Fibroblast of pulmonary artery (primary cell): ENCODE measurements around the gene SETD7.

Source experiments
- DNase-seq: peaks from one replicate; pipeline ENCODE4 v3.0.0-alpha.2; 2010; ENCODE audit warnings: low read depth
- H3K4me3 ChIP-seq: replicated peaks from 2 replicates; pipeline ENCODE4 v1.5.1; 2011; ENCODE audit warnings: low read depth, mild to moderate bottlenecking, control low read depth, low read length, moderate library complexity
- TF ChIP-seq, protein P1 (sequence below): IDR thresholded peaks from 2 replicates; pipeline ENCODE4 v1.5.1; 2011; ENCODE audit warnings: mild to moderate bottlenecking, control low read depth, low read length, inconsistent platforms; ENCODE audit errors: missing control alignments

SETD7 gene

DNA sequence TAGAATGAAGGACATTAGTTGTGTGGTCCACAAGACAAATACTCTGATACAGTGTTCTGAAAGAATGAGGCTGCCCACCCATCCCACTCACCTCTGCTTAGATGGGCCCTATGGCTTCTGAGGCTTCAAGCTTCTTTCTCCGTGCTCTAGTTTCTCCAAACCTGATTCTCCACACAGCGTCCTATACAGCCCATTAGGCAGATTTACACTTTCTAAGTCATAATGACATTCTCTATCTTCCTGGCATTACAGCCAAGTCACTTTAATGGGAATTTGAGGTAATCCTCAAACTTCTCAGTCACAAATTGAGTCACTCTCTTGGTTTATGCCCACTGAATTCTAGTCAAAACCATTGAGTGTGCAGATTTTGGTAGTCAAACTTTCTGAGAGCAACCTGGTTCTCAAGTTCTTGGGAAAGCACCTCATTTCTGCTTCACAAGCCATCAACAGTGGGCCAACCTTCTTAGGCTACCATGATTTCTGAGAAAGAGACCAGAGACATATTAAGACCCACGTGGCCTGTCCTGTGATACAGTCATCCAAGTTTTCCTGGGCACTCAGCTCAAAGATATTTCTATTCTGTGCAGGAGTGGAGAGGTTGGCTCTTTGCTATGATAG, 6.2 kb upstream of the SETD7 start:
- no peak for DNase-seq
- TF ChIP-seq, protein P1, sequence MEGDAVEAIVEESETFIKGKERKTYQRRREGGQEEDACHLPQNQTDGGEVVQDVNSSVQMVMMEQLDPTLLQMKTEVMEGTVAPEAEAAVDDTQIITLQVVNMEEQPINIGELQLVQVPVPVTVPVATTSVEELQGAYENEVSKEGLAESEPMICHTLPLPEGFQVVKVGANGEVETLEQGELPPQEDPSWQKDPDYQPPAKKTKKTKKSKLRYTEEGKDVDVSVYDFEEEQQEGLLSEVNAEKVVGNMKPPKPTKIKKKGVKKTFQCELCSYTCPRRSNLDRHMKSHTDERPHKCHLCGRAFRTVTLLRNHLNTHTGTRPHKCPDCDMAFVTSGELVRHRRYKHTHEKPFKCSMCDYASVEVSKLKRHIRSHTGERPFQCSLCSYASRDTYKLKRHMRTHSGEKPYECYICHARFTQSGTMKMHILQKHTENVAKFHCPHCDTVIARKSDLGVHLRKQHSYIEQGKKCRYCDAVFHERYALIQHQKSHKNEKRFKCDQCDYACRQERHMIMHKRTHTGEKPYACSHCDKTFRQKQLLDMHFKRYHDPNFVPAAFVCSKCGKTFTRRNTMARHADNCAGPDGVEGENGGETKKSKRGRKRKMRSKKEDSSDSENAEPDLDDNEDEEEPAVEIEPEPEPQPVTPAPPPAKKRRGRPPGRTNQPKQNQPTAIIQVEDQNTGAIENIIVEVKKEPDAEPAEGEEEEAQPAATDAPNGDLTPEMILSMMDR: no peak
- H3K4me3 ChIP-seq: no peak overlapping the region

DNA sequence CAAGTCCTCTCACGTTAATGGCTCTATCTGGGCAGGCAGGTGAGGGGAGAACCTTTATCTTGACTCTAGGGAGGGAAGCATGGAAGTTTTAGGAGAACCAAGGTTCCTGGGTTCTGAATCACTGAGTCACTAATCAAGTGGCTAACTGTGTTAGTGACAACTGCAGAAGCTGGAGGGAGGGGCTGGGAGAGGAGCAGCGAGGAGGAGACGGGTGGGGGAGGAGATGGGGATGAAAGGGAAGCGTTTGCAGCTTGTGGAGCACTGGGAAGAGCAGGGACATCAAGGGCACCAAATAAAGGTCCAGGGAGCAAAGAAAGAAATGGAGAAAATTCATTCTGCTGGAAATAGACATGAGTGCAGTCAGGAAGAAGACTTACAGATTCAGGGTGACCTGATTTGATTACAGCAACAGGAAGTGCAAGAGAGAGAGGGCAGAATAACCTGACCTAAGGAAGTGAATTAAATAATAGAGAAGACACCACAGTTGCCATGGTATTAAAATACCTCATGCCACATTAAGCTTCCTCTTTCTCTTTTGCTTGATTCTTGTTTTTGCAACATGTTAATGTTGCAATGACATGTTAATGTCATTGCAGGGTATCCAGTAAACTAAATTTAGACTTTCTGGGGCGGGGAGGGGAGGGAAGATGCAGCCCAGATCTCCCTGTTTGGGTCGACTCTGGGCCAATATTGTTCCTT, 4.5 kb upstream of the SETD7 start:
- TF ChIP-seq, protein P1: no peak
- H3K4me3 ChIP-seq: no peak overlapping the region
- DNase-seq: peak; percentile 50

DNA sequence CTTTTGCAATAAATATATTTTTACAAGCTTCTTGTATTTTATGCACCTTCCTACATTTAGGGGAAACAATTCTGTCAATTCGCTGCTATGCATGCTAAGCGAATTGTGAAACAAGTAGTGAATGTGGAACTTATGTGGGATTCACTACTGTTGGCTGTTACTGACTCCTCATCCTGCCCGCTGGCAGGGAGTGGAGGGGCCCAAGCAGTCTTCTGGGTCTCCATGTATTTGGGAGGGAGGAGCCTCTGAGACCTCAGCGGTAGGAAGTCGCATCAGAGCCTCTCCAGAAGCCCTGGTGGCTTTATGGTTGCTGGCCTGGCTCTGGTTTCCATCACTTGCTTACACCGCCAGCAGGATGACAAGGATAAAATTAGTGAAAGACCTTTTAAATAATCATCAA, 3.7 kb upstream of the SETD7 start:
- TF ChIP-seq, protein P1: no peak
- no peak overlapping the region for H3K4me3 ChIP-seq
- DNase-seq: no peak

DNA sequence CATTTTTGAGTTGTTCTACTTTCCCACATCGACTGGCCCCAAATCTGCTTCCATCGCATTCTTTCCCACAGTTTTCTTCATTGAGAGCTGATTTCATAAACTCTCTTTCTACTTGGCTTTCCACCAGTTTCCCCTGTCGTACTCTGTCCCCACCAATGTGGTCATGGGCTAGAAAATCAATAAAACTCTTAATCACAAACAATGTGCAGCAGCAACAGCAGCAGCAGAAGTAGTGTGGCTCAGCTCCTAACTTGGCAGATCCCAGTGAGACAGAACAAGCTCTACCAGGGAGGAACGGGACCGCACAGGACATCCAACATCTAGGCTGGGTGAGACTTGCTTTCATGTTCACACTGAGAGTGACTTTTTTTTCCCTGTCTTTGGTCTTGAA, 3.1 kb upstream of the SETD7 start:
- no peak for DNase-seq
- no peak overlapping the region for H3K4me3 ChIP-seq
- TF ChIP-seq, protein P1: no peak

DNA sequence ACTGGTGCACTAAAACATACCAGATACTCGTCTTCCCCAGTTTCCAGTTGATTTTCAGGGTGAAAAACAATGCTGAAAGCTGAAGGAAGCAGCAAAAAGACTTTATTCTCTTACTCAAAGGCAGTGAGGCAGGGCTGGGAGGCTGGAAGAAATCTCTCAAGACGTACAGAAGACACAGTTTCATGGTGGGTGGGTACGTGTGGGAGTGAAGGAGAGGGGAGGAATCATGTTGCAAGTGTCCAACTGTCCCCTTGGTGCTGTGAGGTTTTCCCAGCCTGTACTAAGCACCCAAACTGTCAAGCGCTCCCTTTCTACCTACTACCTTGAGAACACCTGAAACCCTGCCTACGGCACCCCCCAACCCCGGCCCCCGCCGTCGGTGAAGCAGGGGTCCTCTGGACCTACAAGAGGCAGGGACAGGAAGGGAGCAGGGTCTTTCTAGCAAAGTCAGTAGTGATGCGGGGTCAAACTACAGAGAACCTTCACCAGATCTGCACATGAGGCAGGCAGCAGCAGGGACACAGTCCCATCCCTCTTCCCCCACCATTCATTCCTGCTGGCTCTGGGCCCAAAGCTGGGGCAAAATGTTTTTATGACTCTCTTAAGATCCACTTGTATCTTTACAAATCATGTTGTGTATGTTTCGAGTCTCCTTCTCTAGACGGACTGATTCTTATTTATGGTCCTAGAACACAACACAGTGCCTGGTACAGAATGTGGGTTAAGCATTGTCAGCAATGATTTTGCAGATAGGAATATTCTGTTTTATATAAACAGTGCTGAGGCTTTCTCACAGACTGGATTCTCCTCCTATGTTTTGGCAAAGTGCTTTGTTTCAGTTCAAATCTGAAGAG, 2.4 kb upstream of the SETD7 start:
- H3K4me3 ChIP-seq: no peak overlapping the region
- no peak for DNase-seq
- TF ChIP-seq, protein P1: no peak

DNA sequence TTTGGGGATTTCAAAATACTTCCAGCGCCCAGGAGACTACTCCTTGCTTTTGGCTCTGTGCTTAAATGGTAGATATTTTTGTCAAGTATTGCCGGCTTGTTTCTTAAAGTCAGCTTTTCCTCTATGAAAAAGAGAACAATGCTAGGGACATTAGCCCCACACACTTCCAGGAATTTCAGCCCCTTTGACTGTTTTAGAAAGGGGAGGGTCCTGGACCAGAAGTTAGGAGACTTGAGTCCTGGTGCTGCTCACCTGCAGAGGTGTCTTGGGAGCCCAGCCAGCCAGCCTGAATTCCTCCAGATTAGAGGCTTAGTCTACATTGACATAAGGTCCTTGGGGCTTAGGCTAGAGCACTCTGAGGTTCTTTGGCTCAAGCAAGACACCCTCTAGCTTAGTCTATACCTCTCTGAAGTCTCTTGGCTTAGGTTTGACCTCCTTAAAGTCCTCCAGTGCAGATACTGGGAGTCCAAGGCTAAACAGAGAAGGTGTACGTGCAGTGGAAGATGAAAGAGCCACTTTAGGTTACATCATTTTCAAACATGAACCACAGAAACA, 1.6 kb upstream of the SETD7 start:
- TF ChIP-seq, protein P1: no peak
- no peak overlapping the region for H3K4me3 ChIP-seq
- DNase-seq: no peak
